Measurements from ENCODE around the gene GDPD5.
A peak's percentile ranks its signal among the peaks of the same experiment; 100 is the strongest.

The GDPD5 gene

DNA sequence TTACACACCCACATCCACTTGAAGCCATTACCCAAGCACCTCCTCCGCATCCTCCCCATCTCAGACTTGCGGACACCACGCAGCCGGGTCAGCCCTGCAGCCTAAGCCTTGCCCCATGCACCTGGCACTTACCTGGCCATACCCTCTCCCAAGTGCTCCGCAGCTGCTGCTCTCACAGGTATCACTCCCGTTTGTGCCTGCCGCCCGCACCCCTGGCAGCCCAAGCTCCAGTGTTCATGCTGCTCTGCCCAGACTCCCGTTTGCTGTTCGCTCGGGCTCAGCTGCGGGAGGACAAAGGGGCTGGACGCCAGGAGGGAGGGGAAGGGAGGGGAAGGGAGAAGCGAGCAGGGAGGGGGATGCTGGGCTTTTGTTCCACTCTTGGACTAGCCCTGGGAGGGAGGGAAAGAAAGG, 92.8 kb downstream of the GDPD5 start, which contains the start of gene KLHL35:
KLHL35 (minus strand) TSS at position 293 of the 411 bp plus-strand sequence. CDS start 2,574 bp downstream, outside the sequence.
- DNase-seq (ENCODE audit: low read depth) = no peak
- TF ChIP-seq, protein P1, sequence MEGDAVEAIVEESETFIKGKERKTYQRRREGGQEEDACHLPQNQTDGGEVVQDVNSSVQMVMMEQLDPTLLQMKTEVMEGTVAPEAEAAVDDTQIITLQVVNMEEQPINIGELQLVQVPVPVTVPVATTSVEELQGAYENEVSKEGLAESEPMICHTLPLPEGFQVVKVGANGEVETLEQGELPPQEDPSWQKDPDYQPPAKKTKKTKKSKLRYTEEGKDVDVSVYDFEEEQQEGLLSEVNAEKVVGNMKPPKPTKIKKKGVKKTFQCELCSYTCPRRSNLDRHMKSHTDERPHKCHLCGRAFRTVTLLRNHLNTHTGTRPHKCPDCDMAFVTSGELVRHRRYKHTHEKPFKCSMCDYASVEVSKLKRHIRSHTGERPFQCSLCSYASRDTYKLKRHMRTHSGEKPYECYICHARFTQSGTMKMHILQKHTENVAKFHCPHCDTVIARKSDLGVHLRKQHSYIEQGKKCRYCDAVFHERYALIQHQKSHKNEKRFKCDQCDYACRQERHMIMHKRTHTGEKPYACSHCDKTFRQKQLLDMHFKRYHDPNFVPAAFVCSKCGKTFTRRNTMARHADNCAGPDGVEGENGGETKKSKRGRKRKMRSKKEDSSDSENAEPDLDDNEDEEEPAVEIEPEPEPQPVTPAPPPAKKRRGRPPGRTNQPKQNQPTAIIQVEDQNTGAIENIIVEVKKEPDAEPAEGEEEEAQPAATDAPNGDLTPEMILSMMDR (IDR thresholded peaks at IDR 0.05; ENCODE audit: control insufficient read depth, extremely low read depth, insufficient read depth) = no peak
- H3K4me3 ChIP-seq (ENCODE audit: low read depth, low read length) = no peak within 1 kb of the TSS

DNA sequence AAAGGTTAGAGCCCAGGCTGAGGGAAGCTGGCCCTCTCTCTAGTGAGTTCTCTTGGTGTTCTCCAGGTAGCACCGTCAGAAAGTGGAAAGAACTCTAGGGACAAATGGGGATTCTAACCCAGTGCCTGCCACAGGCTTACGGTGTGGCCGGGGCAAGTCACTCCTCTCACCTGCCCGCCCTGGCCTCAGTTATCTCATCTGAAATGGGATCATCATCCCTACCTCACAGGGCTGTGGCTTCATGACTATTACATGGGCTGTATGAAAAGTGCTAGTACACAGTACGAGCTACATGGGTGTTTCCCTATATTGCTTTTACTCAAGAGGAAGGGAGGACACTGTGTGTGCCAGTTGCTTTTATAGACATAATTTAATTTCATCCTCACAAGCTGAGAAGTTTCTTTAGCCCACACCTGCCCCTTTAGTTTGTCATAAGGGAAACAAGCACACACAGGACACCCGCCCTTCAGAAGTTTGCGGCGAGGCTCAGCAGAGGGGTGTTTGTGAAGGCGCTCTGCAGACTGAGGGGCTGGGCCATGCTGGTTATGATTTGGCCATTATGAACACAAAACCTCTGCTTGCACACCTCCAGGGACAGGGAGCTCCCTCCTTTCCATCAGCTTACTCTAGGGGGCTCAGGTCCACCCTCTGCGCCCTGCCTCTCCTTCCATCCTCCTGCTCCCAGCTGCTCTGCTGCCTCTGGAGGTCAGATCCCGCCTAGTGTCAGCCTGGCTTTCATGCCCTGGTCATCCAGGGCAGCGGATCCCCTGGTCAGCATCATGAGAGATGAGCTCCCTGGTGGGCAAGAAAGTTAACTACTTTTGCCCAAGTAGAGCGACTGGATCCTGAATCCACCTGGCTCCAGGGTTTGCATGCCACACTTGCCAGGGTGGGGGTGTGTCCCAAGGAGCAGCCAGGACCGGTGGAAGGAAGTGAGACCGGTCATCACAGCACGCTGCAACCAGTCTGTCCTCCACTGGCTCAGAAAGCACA, 93.9 kb downstream of the GDPD5 start:
- peak overlapping the region; percentile 53; the same call in 1 of the 2 replicates for H3K4me3 ChIP-seq (ENCODE audit: low read depth, low read length)
- DNase-seq (ENCODE audit: low read depth) = no peak
- TF ChIP-seq, protein P1 (IDR thresholded peaks at IDR 0.05; ENCODE audit: control insufficient read depth, extremely low read depth, insufficient read depth) = no peak

GRCh38 chr11:75430714-75431532, 94.8 kb downstream of the GDPD5 start:
- TF ChIP-seq, protein P1 (IDR thresholded peaks at IDR 0.05; ENCODE audit: control insufficient read depth, extremely low read depth, insufficient read depth) = no peak
- DNase-seq (ENCODE audit: low read depth) = no peak
- peak overlapping the region; percentile 53 for H3K4me3 ChIP-seq (ENCODE audit: low read depth, low read length)

GRCh38 chr11:75429902-75430713, 95.6 kb downstream of the GDPD5 start:
- TF ChIP-seq, protein P1 (IDR thresholded peaks at IDR 0.05; ENCODE audit: control insufficient read depth, extremely low read depth, insufficient read depth) = 0 out of 2 replicates have a peak, but pooled peaks have one; percentile 6
- peak; percentile 55 for DNase-seq (ENCODE audit: low read depth)
- H3K4me3 ChIP-seq (ENCODE audit: low read depth, low read length) = peak overlapping the region; percentile 53

DNA sequence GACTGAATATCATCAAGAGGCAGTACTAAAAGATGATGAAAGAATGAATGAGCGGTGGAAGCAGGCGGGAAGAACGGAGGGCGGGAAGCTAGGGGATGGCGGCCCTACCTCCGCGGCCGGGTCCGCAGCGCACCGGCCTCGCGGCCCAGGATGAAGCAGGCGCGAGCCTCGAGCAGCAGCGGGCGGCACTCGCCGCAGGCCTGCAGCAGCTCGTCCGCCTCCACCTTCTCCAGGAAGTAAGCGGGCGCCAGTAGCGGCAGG, 96.2 kb downstream of the GDPD5 start:
- H3K4me3 ChIP-seq (ENCODE audit: low read depth, low read length) = peak overlapping the region; percentile 37
- TF ChIP-seq, protein P1 (IDR thresholded peaks at IDR 0.05; ENCODE audit: control insufficient read depth, extremely low read depth, insufficient read depth) = no peak
- no peak for DNase-seq (ENCODE audit: low read depth)

- TF ChIP-seq, protein P1 (IDR thresholded peaks at IDR 0.05; ENCODE audit: control insufficient read depth, extremely low read depth, insufficient read depth) = no peak
- peak overlapping the region; percentile 37 for H3K4me3 ChIP-seq (ENCODE audit: low read depth, low read length)
- DNase-seq (ENCODE audit: low read depth) = no peak
These were observed 96.6 kb downstream of the GDPD5 start for GRCh38 chr11:75428989-75429640.

Data from LNCaP clone FGC (cell line).